Measurements from ENCODE around the gene KLRF1.

Gene KLRF1

DNA sequence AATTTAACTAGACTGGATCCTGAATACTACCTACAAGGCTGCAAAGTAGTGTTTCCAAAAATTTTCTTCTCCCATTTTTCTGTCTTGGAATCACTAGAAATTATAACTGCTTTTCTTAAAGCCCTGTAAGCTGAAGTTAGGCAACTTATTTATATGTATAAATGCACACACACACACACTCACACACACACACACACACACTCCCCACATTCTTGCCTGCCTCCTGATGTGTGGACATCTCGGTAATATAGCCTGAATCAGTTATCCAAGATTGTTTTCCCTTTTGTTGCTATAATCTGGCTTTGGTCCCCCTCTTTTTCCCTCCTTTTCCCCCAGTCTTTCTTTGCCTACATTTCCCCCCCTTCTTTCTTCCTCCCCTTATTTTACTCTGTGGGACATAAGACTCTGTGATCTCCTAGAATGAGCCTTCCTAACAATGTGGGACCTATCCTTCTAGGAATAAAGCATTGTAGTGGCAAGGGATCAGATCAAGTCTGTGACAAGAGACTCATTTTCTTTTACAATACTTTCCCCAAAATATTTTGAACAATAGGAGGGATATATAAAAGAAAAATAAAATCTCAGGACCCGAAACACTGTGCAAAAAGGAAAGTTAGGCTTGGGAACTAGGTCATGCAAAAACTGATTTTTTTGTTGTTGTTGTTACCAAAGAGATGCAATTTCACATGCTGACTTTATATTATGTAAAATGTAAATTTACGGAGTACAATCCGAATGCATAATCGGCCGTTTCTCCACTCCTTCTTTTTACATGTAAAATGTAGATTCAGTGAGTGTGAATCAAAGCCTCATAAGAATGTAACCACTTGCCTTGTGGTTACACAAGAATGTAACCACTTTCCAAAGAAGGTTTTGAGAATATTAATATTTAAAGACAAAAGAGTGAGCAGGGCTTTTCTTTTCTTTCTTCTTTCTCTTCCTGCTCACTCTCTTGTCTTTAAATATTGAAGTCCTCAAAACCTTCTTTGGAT is 40.3 kb upstream of the KLRF1 start:
- no peak overlapping the region for H3K4me3 ChIP-seq (ENCODE audit: low read depth, low read length)
- in situ Hi-C loops (cut with HindIII; ENCODE audit: low sequenced_read_pairs) = no loop called here
- peak; percentile 35 for DNase-seq (ENCODE audit: low read depth, low spot score)
- TF ChIP-seq, protein P1, sequence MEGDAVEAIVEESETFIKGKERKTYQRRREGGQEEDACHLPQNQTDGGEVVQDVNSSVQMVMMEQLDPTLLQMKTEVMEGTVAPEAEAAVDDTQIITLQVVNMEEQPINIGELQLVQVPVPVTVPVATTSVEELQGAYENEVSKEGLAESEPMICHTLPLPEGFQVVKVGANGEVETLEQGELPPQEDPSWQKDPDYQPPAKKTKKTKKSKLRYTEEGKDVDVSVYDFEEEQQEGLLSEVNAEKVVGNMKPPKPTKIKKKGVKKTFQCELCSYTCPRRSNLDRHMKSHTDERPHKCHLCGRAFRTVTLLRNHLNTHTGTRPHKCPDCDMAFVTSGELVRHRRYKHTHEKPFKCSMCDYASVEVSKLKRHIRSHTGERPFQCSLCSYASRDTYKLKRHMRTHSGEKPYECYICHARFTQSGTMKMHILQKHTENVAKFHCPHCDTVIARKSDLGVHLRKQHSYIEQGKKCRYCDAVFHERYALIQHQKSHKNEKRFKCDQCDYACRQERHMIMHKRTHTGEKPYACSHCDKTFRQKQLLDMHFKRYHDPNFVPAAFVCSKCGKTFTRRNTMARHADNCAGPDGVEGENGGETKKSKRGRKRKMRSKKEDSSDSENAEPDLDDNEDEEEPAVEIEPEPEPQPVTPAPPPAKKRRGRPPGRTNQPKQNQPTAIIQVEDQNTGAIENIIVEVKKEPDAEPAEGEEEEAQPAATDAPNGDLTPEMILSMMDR (IDR thresholded peaks at IDR 0.05; ENCODE audit: low read depth, low read length) = no peak

DNA sequence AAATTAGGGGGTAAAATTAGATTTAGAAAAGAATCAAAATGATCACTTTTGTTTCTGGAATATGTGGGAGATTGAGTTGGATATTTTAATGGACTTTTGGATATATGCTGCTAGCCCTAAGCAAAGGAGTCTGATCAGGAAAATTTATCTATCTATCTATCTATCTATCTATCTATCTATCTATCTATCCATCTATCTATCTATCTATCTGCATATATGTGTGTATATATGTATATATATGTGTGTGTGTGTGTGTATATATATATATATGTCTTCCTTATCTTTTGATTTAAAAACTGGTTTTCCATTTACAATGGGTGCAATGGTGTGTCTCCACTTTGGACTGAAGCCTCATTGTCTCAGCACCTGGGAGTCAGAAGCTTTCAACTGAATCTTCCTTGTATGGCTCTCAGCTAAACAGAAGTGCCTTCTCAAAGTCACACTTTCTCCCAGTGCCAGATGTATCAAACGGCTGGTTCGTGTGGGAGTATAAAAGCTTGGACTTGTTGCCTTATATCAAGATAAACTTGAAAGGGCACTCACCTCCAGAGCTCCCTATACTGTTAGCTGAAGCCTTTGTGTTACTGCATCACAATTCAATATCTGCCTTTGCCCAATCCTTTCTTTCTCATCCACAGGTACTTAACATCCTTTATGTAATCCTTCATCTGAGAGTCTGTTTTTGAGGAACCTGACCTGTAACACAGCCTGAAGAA is 34.9 kb upstream of the KLRF1 start:
- TF ChIP-seq, protein P1 (IDR thresholded peaks at IDR 0.05; ENCODE audit: low read depth, low read length) = no peak
- in situ Hi-C loops (cut with HindIII; ENCODE audit: low sequenced_read_pairs) = no loop called here
- DNase-seq (ENCODE audit: low read depth, low spot score) = no peak
- H3K4me3 ChIP-seq (ENCODE audit: low read depth, low read length) = no peak overlapping the region

DNA sequence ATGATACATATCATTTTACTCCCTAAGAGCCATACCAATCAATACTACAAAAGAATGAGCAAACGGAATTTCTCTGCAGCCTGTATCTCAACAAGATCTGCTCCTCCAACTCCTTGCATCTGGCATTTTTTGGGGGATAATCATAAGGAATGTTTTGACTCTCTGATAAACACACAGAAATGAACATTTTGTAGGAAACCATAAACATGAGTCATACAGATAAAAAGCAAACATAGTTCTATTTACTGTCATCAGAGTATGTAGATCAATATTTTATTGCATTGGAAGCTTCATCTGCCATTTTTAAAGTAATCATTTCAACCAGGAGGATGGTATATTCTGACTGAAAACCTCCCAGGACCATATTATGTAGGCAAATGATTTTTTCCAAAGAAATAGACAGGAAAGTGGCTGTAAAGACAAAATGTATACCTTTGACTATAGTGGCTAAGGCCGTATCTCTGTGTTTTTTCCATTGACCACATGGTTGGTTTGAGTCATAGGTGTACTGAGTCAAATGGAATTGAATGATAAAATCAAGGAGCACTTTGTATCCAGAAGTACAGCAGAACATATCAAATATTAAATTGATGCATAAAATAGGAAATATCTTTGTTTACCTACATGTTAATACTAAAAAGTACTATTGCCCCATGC is 34.2 kb upstream of the KLRF1 start:
- no peak overlapping the region for H3K4me3 ChIP-seq (ENCODE audit: low read depth, low read length)
- in situ Hi-C loops (cut with HindIII; ENCODE audit: low sequenced_read_pairs) = no loop called here
- DNase-seq (ENCODE audit: low read depth, low spot score) = peak; percentile 41
- TF ChIP-seq, protein P1 (IDR thresholded peaks at IDR 0.05; ENCODE audit: low read depth, low read length) = no peak

DNA sequence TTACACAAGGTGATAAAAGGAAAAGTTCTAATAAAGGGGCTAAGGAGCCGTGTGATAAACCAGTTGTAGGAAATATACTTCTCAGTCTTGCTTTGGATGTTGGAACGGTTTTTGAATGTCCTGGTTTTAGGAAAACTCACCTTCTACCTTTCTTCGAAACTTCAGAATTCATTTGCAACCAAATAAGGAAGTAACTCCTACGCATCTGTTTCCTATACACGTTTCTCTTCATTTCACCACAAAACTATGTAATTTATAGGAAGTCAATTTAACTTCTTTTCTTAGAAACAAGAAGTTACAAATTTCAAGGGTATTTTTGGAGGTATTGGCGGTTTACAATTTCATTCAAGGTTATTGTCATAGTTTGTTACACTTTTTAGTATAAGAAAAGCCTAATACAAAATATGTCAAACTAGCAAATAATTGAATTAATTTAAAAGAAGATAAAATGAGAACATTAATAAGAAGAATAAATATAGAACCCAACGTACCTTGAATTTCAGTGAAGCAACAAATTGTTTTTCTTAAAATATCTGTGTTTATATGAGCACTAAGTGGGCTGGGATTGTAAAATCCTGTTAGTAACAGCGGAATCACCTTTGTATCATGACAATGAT is 33.4 kb upstream of the KLRF1 start:
- no peak for DNase-seq (ENCODE audit: low read depth, low spot score)
- TF ChIP-seq, protein P1 (IDR thresholded peaks at IDR 0.05; ENCODE audit: low read depth, low read length) = no peak
- in situ Hi-C loops (cut with HindIII; ENCODE audit: low sequenced_read_pairs) = no loop called here
- no peak overlapping the region for H3K4me3 ChIP-seq (ENCODE audit: low read depth, low read length)

DNA sequence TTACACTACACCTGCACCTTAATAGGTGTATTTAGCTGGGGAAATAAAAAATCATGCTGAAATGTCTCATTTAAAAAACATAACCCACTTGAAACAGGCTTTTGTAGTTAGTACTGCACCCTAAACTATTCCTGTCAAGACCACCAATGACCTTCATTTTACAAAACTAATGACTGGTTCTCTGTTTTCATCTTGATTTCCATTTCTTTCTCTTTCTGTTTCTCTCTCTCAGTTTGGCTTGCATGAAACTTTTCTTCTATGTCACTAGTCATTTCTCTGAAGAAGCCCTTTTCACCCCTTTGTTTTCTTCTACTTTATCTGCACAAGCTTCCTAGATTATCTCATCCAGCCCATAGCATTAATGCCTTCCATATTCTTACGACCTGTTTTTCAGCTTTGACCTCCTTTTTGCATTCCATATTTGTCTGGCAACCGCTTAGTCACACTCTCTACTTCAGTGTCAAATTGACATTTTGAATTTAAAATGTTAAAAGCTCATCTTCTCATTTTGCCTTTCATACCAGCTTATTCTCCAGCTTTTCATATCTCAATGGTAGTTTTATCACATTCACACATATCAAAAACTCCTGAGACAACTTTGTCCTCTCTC is 32.7 kb upstream of the KLRF1 start:
- H3K4me3 ChIP-seq (ENCODE audit: low read depth, low read length) = no peak overlapping the region
- in situ Hi-C loops (cut with HindIII; ENCODE audit: low sequenced_read_pairs) = no loop called here
- TF ChIP-seq, protein P1 (IDR thresholded peaks at IDR 0.05; ENCODE audit: low read depth, low read length) = no peak
- DNase-seq (ENCODE audit: low read depth, low spot score) = no peak
